NCI-H446 (cell line): ENCODE results near the gene RALY.
A peak's percentile ranks its signal among the peaks of the same experiment; 100 is the strongest.

Experiments used
- DNase-seq, 2 experiments: peaks; one replicate each; lab custom pipeline; 2025; lab: John Stamatoyannopoulos, UW

Gene RALY

DNA sequence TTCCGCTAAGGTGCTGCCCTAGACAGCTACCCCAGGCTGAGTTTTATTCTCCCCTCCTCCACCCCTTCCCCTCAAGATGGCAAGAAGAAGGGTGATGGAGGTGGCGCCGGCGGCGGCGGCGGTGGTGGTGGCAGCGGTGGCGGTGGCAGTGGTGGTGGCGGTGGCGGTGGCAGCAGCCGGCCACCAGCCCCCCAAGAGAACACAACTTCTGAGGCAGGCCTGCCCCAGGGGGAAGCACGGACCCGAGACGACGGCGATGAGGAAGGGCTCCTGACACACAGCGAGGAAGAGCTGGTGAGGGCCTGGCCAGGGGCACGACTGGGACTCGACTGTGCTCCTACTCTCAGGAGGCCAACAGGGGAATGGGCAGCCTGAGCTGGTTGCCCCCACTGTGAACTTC is 83.2 kb downstream of the RALY start:
- DNase-seq, result no peak

DNA sequence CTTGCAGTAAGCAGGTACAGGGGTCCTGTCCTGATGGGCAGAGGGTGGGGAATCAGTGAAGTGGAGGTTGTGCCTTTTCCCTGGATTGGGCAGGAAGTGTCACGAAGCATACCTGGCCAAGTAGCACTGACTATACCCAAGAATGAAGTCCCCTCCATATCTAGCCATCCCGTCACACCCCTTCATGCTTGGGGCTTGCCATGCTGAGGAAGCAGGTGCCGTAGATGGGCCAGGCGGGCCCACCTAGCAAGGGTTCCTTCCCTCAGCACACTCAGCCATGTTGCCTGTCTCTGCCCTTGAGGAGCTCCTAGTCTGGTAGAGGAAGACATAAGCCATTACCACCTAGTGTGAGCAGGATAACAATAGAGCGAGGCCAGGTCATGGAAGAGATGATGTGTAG is 84.8 kb downstream of the RALY start:
- no peak for DNase-seq

DNA sequence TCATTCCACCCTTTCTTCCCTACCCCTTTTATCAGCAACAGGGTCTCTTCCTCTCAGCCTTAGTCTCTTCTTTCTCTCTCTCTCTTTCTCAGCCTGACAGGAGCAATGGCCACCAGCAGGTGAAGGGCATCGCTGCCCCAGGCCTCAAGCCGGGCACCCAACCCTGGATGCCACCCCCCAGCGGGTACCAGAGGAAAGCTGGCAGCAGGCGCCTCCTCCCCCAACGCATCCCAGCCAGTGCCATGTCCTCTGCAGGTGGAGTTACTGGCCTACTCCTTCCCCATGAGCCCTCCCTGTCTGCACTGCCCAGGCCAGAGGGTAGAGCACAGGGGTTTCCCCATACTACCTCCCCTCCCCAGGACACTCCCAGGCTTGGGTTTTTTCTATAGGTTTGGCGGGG is 86.1 kb downstream of the RALY start:
- DNase-seq, result no peak

DNA sequence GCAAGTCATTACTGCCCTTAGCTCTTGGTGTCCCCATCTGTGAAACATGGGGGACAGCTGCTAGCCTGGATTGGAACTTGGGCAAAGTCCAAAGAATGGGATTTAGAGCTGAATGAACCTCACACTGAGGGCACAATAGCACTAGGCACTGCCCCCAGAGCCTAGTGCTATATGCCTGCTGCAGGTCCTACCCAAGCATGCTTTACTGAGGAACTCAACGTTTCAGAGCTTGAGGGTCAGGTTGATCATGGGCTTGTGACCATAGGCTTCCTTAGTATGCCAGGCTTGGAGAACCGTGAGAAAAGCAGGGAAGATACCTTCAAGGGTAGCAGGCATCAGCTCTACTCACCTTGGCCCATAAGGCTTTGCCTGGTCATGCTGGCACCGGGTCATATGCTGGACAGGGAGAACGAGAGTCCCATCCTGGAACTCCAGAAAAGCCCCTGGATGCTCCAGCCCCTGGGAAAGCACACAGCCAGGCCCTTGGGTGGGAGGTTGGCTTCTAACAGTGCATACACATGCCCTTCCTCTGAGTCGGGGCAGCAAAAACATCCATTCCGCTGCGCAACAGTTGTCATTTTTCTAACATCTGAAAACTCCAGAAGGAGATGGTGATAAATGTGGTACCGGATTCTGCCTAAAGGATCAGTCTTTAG is 88.6 kb downstream of the RALY start:
- no peak for DNase-seq

DNA sequence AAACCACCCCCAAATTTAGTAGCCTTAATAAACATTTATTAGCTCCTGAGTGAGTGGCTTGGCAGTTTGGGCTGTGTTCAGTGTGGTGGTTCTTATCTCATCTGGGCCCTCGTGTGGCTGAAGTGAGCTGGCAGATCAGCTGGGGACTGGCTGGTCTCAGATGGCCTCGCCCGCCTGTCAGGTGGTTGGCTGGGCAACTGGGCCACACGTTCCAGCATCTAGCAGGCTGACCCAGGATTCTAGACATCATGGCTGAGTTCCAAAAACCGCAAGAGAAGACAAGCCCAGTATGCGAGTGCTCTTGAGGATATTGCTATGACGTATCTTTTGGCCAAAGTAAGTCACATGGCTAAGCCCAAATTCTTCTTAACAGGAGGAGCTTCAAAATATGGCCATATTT is 89.4 kb downstream of the RALY start:
- DNase-seq, result peak in 1 of 2 experiments; percentile 50

DNA sequence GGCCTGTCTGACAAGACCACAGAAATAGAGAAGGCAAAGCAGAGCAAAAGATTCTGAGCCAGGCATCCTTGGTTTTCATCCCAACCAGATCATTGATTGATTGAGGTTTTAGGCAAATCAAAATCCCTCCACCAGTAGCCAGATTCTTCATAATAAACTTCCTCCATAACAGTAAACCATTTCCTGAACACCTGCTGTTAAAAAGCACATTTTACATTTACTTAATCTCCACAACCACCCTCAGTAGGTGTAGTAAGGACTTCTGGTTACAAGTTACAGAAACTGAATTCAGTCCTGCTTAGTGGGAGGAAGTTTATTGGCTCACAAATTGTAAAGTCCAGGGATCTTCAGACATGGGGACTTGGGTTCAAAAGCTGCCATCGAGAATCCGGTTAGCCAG is 90.1 kb downstream of the RALY start:
- DNase-seq, result no peak

DNA sequence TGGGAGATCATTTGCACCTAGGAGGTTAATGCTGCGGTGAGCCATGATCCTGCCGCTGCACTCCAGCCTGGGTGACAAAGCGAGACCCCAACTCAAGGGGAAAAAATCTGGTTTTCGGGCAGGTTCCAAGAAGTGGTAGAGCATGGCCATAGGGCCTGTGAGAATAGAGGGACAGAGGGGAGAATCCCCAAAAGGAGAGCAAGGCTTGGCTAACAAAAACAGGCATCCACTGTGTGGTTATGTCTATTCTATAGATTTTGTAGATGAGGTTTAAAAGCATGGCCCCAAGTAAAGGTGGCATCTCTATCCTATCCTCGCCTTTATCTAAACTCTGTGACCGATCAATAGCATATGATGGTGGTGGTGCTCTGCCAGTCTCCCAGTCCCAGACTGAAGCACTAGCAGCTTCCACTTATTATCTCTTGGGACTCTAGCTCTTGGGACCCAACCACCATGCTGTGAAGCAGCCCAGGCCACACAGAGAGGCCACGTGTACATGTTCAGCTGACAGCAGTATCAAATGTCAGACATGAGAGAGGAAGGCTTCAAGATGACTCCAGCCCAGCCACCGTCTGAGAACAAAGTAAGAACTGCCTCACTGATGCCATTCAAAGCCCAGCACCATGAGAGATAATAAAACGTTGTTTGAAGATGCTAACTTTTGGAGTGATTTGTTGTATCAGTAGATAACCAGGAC is 90.7 kb downstream of the RALY start:
- DNase-seq, result no peak

DNA sequence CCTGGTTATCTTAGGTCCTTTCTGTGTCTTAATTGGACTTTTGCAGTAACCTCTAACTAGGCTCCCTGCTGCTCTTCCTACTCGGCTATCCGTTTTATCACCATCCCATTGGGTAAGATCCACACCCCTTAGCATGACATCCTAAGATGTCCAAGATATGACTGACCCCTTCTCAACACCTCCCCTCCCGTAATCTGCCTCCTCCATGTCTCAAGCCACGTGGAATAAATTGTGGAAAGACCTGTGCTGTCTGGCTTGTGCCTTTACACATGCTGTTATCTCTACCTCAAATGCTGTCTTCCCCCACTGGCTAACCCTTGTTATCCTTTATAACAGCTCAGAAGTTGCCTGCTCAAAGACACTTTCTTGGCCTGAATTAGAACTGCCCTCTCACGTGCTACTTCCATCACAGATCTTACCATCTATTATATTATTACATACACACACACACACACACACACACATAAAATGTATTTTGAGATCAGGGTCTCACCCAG is 91.9 kb downstream of the RALY start:
- no peak for DNase-seq

DNA sequence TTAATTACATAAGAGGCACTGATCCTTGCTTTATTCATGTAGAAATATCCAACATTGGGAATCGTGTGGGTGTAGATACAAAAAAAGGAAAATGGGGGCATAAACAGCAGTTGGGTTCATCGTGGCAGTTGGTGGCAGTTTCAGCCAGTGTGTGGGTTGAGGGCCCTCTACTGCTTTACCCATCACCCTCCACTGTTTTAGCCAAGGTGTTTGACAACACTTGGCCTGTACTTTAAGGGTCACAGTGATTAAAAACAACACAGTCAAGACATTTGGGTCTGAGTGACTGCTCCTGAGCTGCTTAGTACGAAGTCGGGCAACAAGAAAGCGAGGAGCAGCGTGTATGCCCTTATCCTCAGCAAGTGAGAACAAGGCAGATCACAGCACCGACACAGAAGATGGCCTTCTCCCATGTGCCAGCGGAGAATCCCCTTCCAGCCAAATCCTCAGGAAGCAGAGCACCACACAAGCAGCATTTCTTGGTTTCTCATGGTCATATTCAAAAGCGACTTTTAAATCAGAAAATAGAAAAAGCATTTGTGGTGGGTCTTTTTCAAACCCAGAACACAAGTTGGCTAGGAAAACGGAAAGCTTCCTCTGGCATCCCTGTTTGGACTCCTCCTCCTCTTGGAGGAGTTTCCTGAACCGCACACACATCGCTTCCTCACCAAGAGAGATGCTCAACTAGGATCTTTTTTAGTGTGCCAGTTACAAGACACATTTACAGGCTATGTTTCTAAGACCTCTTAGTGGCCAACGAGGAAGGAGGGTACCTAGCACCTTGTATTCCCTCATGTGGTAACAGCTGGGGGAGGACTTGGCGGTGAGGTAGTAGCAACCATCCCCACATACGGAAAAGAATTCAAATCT is 94.8 kb downstream of the RALY start:
- no peak for DNase-seq

DNA sequence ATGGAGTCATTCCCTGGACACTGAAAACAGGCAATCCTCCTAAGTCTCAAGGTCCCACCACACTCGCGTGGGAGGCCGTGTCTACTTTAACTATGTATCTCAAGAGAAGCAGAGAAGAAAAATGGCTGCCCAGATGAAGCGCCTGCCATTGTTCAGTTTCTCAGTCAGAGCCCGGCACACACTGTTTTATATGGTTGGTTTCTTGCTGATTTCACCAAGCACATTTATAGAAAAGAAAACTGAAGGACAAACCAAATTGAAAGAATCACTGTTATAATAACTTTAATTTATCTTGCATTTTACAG is 95.4 kb downstream of the RALY start:
- no peak for DNase-seq

DNA sequence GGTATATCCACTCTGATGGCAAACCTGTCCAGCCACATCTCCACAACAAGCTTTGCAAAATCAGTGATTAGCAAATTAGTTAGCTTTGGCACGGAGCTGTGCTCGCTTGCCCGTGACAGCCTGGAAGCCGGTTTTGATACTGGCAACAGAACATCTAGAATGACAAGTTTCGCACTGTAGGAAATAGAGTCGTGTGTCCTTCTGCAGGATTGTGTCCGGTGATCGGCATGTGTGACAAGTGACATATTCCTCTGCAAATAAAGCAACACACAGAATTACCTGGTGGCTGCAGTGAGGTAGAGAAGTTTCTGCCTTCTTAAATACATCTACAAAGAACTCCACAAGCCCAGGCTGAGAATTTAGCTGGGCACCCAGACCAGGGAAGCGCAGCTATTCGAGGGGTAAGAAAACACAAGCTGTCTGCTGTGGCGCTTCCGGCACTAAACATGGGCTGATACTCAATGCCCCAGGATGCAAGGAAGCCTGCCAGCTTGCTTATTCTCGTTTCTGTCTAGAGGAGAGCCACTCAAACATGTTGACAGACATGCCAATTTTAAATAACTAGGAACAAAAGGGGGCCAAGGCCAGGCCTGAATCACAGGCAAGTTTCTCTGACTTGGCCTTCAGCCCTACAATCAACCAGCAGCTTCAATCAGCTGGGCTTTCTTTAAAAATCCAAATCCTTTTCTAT is 96.1 kb downstream of the RALY start:
- peak; percentile 48 to 86 for DNase-seq

DNA sequence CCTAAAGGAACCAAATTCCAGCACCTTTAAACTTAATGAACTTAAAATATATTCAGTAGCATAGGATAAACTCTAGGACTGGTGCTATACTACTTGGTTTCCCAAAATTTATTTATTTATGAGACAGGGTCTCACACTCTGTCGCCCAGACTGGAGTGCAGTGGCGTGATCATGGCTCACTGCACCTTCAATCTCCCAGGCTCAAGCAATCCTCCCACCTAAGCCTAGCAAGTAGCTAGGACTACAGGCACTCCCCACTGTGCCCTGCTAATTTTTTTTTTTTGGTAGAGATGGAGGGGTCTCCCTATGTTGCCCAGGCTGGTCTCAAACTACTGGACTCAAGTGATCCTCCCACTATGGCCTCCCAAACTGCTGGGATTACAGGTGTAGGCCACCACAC is 96.9 kb downstream of the RALY start:
- DNase-seq, result no peak

DNA sequence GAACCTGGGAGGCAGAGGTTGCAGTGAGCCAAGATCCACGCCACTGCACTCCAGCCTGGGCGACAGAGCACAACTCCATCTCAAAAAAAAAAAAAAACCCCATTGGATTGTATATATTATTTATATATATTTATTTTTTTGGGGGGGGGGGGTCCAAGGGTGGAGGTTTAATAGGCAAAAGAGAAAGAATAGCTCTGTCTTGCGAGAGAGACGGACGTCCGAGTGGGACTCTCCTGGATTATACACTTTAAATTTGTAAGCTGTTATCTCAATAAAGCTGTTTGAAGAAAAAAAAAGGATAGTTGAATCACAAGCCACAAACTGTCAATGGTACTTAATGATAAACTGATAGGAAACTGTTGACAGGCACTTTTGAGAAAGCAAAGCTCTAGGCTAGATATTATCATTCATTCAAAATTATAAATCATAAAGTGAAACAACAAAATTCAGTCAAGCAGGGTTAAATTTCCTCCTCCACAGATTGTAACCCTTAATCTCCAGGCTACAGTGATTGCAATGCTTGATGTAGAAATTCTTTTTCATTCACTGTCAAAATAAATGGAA is 98.0 kb downstream of the RALY start:
- no peak for DNase-seq

DNA sequence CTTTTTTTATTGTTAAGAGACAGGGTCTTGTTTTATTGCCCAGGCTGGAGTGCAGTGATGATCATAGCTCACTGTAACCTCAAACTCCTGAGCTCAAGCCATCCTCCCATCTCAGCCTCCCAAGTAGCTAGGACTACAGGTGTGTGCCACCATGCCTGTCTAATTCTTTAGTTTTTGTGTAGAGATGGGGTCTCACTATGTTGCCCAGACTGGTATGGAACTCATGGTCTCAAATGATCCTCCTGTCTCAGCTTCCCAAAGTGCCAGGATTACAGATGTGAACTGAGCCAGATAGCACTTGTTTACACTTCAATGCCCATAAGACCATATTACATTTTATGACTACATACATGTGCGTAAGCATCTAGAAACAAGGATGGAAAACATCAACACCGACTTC is 100.2 kb downstream of the RALY start:
- DNase-seq, result no peak

DNA sequence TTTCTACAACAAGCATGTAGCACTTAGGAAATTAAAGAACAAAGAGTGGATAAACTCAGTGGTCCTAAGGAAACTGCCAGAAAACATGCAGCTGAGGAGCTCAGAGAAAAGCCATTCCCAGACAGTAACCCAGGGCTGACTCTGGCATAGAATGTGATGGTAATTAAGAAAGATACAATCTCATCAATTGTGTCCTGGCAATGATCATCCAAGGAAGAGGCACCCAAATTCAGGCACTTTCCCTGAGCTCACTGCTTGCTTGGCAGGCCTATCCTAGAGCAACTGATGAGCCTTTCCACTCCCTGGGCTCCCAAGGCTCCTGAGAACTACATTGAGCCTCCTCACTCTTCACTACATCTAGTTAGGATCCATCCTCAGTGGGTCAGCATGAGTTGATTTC is 102.1 kb downstream of the RALY start:
- no peak for DNase-seq

DNA sequence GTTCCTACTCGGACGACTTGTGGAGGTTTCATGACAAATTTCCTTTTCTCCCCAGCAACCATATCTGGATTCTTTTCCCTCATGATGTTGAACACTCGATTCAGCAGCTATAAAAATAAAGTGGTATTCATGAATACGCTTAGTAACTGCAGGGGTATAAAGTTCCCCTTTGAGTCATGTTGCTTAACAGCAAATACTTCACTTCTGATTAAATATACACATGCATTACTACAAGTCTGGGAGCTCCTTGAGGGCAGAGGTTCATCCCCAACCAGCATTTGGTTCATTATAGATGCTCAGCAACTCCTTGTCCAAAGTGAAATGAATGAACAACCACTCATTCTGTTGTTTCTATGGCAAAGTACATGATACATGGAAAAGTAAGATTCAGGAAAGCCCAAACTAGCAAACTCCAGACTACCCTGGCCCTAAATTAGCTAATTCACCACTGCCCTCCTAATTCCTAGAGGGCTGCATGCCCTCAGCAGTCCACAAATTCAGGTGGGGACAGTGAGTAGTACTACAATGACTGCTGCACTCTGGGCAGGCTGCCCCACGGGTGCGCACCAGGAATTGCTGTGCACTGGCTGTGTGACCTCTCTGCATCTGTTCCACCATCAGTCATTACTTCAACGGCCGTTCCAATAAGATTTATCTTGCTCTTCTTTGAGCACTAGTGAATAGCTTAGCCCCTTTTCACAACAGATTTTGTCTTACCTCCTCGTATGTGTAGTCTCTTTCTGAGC is 103.2 kb downstream of the RALY start:
- no peak for DNase-seq

DNA sequence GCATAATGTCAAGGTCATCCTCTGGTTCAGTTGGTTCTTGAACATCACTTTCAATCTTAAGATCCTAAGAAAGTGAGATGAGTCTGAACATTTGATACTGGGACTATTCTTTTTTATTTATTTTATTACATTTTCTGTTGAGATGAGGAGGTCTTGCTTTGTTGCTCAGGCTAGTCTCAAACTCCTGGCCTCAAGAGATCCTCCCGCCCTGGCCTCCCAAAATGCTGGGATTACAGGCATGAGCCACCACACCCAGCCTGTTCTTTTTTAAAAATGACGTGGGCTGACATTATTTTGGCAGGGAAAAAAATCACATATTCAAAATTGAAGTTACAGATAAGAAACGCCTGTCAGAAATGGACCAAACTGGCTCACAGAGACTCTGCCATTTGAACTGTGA is 104.9 kb downstream of the RALY start:
- no peak for DNase-seq

DNA sequence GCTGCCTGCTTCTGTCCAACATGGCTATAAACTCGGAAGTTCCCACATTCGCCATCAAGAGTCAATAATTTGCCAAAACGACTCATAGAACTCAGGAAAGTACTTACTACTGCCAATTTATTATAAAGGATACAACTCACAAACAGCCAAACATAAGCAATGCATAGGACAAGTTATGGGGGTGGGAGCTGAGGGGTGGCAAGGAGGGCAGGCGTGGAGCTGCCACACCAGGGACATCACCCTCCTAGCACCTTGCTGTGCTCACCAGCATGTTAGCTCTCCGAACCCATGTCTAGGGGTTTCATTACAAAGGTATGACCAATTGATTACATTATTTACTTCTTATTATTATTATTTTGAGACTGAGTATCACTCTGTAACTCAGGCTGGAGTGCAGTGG is 106.0 kb downstream of the RALY start:
- no peak for DNase-seq

DNA sequence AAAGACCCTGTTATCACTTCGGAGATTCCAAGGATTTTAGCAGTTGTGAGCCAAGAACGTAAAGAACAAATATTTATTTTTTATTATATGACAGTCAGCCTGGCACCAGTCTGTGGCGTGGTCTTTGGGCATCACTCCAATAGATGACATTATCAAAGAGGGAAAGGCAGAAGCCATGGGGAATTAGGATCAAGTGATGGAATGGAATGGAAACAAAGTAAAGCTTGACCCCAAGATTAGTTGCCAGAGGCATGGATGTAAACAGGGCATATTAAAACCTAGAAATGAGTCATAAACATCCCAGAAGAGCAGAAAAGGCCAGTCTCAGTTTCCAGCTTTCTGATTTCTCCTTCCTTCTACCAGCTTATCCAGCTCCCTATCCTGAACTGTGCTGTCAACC is 106.9 kb downstream of the RALY start:
- DNase-seq, result no peak

DNA sequence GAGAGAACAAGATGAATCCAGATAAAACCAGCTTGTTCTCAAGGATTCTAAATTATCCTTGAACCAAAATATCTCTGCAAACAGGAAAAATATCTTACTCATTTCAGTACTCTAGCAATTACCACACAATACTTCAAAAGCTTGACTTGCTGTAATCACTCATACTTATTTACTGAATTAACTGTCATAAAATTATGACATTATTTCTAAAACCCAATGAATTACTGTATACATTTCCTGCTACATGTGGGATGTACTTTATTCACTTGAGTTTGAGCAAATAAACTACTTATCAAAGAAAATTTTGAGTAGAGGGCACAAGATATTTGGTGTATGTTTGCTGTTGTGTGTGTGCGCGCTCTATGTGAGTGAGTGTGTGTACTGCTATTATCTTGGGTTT is 108.6 kb downstream of the RALY start:
- no peak for DNase-seq

DNA sequence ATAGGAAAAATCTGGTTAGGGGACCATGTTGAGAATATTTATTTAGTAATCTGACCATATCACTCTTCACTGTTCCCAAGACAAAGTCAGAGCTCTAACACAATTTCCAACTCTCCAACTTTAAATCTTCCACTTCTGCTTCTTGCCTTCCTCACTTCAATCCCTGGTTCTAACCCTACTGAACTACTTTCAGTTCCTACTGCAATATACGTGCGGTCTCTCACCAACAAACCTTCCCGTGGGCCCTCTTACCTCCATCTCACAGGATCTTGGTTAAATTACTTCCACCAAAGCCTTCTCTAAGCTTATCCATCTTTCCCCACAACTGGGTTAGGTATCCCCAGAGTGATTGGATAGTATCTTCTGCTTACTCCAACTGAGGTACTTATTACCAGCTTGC is 110.3 kb downstream of the RALY start:
- DNase-seq, result no peak
